SHP77 treated with DMSO at 0.1 percent for 48 hours (cell line): ENCODE data around the gene DOP1A.

ENCODE experiments used
- DNase-seq: peaks from one replicate; lab custom pipeline; 2025; lab: John Stamatoyannopoulos, UW

The DOP1A gene

DNA sequence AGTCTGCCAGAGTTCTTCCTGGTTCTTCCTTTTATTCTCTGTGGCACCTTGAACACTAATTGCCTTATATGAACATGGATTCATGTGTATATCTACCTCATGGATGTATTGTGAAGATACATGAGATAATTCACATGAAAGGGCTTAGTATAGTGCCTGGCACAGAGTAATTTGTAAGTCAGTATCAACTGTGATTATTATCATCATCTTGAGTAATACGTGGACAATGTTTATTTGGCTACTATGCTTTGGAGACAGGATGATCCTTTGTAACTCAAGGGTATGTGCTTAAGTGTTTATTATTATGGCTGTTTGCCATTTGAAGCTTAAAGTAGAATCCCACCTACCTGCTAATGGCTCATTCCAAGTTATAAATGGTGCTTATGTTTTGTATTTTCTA, 16.0 kb downstream of the DOP1A start:
- no peak for DNase-seq

DNA sequence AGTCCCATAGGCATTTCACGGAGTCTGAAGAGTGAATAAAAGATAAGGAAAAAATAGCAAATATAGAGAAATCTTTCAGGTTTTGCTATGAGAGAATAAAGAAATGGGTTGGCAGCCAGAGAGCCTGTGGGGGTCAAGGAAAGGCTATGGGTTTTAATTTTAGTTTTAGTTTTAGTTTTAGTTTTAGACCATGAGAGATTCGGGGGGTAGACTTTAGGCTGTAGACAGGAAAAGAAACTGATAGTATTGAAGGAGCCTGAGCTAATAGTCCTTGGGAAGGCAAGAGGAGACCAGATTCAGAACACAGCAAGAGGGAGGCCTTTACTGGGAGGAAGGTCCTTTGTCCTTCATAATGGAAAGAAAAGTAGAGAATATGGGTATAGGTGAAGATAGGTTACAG, 19.3 kb downstream of the DOP1A start:
- DNase-seq, result no peak

GRCh38 chr6:83092756-83093399, 25.4 kb downstream of the DOP1A start:
- no peak for DNase-seq

GRCh38 chr6:83096791-83097190, 29.3 kb downstream of the DOP1A start:
- DNase-seq, result no peak

- DNase-seq, result no peak
Measured at GRCh38 chr6:83097204-83097603, 29.7 kb downstream of the DOP1A start.

DNA sequence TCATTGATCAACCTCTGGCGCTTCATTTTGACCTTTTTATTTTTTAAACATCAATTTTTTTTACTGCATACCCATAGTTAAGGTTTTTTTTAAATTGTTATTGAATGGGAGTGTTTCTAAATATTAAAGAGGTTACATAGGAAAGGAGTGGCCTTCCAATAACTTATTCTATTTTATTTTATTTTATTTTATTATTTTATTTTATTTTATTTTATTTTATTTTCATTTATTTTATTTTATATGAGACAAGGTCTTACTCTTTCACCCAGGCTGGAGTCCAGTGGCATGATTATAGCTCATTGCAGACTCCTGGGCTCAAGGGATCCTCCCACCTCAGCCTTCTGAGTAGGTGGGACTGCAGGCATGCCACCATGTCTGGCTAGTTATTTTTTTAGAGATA, 30.2 kb downstream of the DOP1A start:
- DNase-seq, result no peak

- DNase-seq, result no peak
Measured at GRCh38 chr6:83098589-83098988, 31.1 kb downstream of the DOP1A start.

GRCh38 chr6:83108378-83108777, 40.9 kb downstream of the DOP1A start:
- DNase-seq, result no peak

DNA sequence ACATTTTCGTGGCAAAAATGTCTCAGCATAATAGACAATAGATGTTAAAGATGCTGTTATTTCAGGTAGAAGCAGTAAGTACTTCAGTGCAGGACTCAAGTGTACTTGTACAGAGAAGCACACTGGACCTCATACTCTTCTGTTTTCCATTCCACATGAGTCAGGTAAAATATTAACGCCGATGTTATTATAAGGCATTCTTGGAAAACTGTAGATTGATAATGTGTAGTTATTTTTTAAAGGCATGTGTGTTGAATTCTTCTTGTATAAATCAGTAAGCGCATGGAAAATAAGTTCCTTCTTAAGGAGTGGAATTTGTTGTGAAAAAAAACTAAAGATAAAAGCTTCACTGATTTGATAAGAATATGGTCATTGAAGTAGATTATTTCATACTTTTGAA, 45.8 kb downstream of the DOP1A start:
- no peak for DNase-seq

- no peak for DNase-seq
Measured at GRCh38 chr6:83114164-83114563, 46.7 kb downstream of the DOP1A start.

GRCh38 chr6:83117802-83118201, 50.3 kb downstream of the DOP1A start:
- no peak for DNase-seq

DNA sequence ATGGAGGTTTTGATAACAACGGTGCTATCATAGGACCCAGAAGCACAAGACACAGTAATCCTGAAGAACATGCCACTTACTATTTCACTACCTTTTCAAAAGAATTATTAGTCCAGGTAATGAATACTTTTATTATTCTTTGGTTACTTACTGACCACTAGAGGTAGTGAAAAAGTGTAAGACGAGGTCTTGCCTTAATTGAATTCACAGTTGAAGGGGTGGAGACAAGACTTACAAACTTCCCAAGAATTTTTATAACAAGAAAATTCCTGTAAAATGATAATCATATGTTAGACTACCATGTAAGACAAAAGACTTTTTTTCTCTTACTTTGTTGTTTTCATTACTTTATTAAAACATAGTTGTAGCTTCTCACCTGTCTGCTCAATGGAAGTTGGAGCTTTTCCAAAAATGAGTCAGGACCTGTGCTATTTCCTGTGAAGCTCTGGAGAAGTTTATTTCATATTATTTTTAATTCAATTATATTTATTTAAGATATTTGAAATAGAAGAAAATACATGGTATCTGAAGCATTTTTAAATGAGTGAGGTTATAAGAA, 52.4 kb downstream of the DOP1A start:
- DNase-seq, result no peak

- DNase-seq, result no peak
Measured at GRCh38 chr6:83124553-83124952, 57.1 kb downstream of the DOP1A start.

GRCh38 chr6:83125425-83125824, 58.0 kb downstream of the DOP1A start:
- DNase-seq, result no peak

DNA sequence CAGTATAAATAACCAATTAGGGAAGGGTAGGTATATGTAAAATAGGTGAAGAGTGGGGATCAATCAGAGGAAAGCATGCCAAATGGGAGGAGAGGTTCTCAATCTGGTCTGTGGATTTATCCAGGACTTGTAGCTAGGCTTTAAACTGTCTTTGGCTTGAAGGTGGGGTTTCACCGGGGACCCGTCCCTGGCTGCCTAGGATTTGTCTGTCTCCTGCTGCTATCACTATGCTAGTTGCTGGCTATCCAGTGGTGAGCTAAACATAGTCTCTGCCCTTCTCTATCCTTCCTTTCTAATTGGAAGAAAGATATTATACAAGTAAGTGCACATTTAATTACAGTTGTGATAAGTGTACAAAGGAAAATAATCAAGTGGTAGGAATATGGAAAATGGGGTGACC, 58.8 kb downstream of the DOP1A start:
- no peak for DNase-seq

GRCh38 chr6:83126807-83127206, 59.3 kb downstream of the DOP1A start:
- DNase-seq, result no peak

DNA sequence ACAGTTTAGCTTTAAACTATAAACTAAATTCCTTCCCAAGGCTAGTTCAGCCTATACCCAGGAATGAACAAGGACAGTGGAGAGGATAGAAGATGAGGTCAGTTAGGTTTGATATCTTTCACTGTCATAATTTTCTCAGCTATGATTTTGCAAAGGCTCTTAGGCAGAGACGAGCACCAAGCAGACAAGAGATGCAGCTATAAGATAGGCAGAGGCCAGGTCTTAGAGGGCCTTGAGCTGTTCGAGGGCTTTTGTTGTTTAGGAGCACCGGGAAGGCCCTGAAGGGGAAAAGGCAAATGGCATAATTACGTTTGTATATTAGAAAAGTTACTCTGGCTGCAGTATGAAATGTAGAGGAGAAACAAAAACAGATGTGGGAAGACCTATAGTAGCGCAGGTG, 59.8 kb downstream of the DOP1A start:
- DNase-seq, result no peak

- DNase-seq, result no peak
Measured at GRCh38 chr6:83127976-83128375, 60.5 kb downstream of the DOP1A start.

GRCh38 chr6:83132121-83132520, 64.7 kb downstream of the DOP1A start:
- DNase-seq, result no peak

GRCh38 chr6:83138118-83138722, 70.7 kb downstream of the DOP1A start:
- no peak for DNase-seq

GRCh38 chr6:83138758-83139157, 71.3 kb downstream of the DOP1A start:
- DNase-seq, result no peak

GRCh38 chr6:83151114-83151513, 83.6 kb downstream of the DOP1A start:
- no peak for DNase-seq

GRCh38 chr6:83152913-83153312, 85.4 kb downstream of the DOP1A start:
- no peak for DNase-seq
